Mucosa of descending colon (tissue), 3 donors: Measurements from ENCODE around the gene RHBDD3. TPM values are rescaled to one million over a fixed set of nuclear protein-coding genes. Genes with fewer than 3 reads are reported as not detected.
A peak's percentile ranks its signal among the peaks of the same experiment; 100 is the strongest.
"Not testable (repeated sequence)": the region's sequence is repeated elsewhere in the genome, so short reads cannot be mapped to it uniquely, and the experiment has no call there.

ENCODE experiments used
- ATAC-seq: fragments of 200-7000 bp; cut with Tn5 transposase; one replicate; pipeline ENCODE4 v1.9.1; 2020; ENCODE audit warnings: mild to moderate bottlenecking, moderate library complexity
- DNase-seq, 3 donors: peaks; one replicate each; pipeline ENCODE4 v3.0.0-alpha.2; 2020
- H3K36me3 ChIP-seq: fragments of 200-600 bp; one replicate; pipeline ENCODE4 v1.8.0; 2021; ENCODE audit warnings: low read depth, mild to moderate bottlenecking
- H3K4me1 ChIP-seq: fragments of 200-600 bp; one replicate; pipeline ENCODE4 v1.8.0; 2021; ENCODE audit warnings: low read depth, mild to moderate bottlenecking
- H3K4me3 ChIP-seq: fragments of 200-600 bp; one replicate; pipeline ENCODE4 v1.8.0; 2021; ENCODE audit warnings: mild to moderate bottlenecking
- H3K9me3 ChIP-seq: fragments of 200-600 bp; one replicate; pipeline ENCODE4 v1.8.0; 2021; ENCODE audit warnings: mild to moderate bottlenecking
- CTCF ChIP-seq: fragments of 200-600 bp; IDR thresholded peaks from one replicate; pipeline ENCODE4 v1.8.0; 2022; ENCODE audit warnings: antibody characterized with exemption, mild to moderate bottlenecking
- intact Hi-C, 2 donors: fragments of 100-400 bp; cut with DNase I in 1 of 2; cut with micrococcal nuclease in 1 of 2; formaldehyde crosslinking; loops; one replicate each; pipeline versions ENCODE4 v1.11.0 to v1.11.1; 2022; cut with DNase I, micrococcal nuclease
- total RNA-seq, 3 donors: library from RNA; stranded (reverse); fragmentation: NEBNext Ultra II Directional in 2 of 3; extraction: Animal tissue kit (Norgen Biotek cat#: 25700) in 2 of 3; gene quantifications; one replicate each; pipeline versions ENCODE4 v1.2.1 to v1.2.4, GENCODE V29; 2021 to 2023
- donor health status: DM: no; HTN: no; CAD: no; lungs with moderate emphysema.
- donor health status: DM: no; HTN: no; CAD: no.
- donor health status: DM: no; HTN: yes; CAD: no.

Gene RHBDD3
- total RNA-seq, 3 donors from 2014 or later = 13.3 to 26.1 (median 19.1) TPM

GRCh38 chr22:29224859-29225410 is 42.8 kb downstream of the RHBDD3 start:
- TF ChIP-seq CTCF = no peak
- no peaks in the 10 kb centered on the region for H3K36me3 ChIP-seq
- no peaks in the 10 kb centered on the region for H3K4me1 ChIP-seq
- no peaks in the 10 kb centered on the region for H3K9me3 ChIP-seq
- H3K4me3 ChIP-seq = no peak overlapping the region
- ATAC-seq (no peak), DNase-seq (no peak)
- intact Hi-C loops = no loop called here

GRCh38 chr22:29224121-29224858 is 43.5 kb downstream of the RHBDD3 start:
- Histone ChIP-seq H3K4me1 (no peaks in the 10 kb centered on the region), H3K36me3 (no peaks in the 10 kb centered on the region), H3K9me3 (no peaks in the 10 kb centered on the region), H3K4me3 (no peak overlapping the region)
- intact Hi-C loops = no loop called here
- ATAC-seq = peak; percentile 35
- TF ChIP-seq CTCF = no peak
- peak in 1 of 3 donors; percentile 48 for DNase-seq

GRCh38 chr22:29219881-29220670 is 47.7 kb downstream of the RHBDD3 start:
- Histone ChIP-seq H3K4me1 (no peaks in the 10 kb centered on the region), H3K36me3 (no peaks in the 10 kb centered on the region), H3K9me3 (no peaks in the 10 kb centered on the region), H3K4me3 (no peak overlapping the region)
- intact Hi-C loops = no loop called here
- no peak for TF ChIP-seq CTCF
- ATAC-seq = no peak
- DNase-seq = no peak

- H3K36me3 ChIP-seq, H3K4me3 ChIP-seq, H3K4me1 ChIP-seq, H3K9me3 ChIP-seq, intact Hi-C loops, DNase-seq, ATAC-seq: not testable (repeated sequence)
These were observed 48.4 kb downstream of the RHBDD3 start for GRCh38 chr22:29219409-29219782.

- no peak for DNase-seq
- TF ChIP-seq CTCF = no peak
- Histone ChIP-seq H3K4me1 (no peaks in the 10 kb centered on the region), H3K4me3 (no peak overlapping the region), H3K9me3 (no peaks in the 10 kb centered on the region), H3K36me3 (no peaks in the 10 kb centered on the region)
- intact Hi-C loops = no loop called here
- ATAC-seq = no peak
These were observed 48.9 kb downstream of the RHBDD3 start for GRCh38 chr22:29218758-29219408.
